WTC11 (cell line): ENCODE results near the gene LGR6. TPM values are rescaled to one million over a fixed set of nuclear protein-coding genes. Genes with fewer than 3 reads are reported as not detected.

Experiments
- ATAC-seq: fragments of 200-7000 bp; cut with Tn5 transposase; 2 replicates; pipeline ENCODE4 v1.10.0; 2021; ENCODE audit warnings: mild to moderate bottlenecking, moderate library complexity
- CTCF ChIA-PET: fragments of 300-600 bp; sonication (Branson Sonifier 250); formaldehyde crosslinking; loops from one replicate; lab custom pipeline; 2021; ENCODE audit warnings: antibody characterized with exemption; lab: Charles Lee
- POLR2A ChIA-PET: fragments of 350-600 bp; sonication (Branson Sonifier 250); formaldehyde crosslinking; loops from one replicate; lab custom pipeline; 2021; ENCODE audit warnings: antibody characterized with exemption; lab: Charles Lee
- DNase-seq: peaks from one replicate; pipeline ENCODE4 v3.0.0; 2021; ENCODE audit warnings: low spot score
- H3K27ac Mint-ChIP-seq: 2 replicates; pipeline ENCODE4 v1.8.0; 2021; ENCODE audit warnings: mixed read lengths
- H3K27me3 Mint-ChIP-seq: 2 replicates; pipeline ENCODE4 v1.8.0; 2021; ENCODE audit warnings: low read depth, mild to moderate bottlenecking, moderate library complexity, mixed read lengths
- H3K36me3 Mint-ChIP-seq: 2 replicates; pipeline ENCODE4 v1.8.0; 2021; ENCODE audit warnings: mixed read lengths
- H3K4me1 Mint-ChIP-seq: 2 replicates; pipeline ENCODE4 v1.8.0; 2022; ENCODE audit warnings: mixed read lengths
- H3K4me3 Mint-ChIP-seq: 2 replicates; pipeline ENCODE4 v1.8.0; 2021; ENCODE audit warnings: mild to moderate bottlenecking, moderate library complexity, mixed read lengths
- H3K9me3 Mint-ChIP-seq: 2 replicates; pipeline ENCODE4 v1.8.0; 2021; ENCODE audit warnings: mixed read lengths
- CREM ChIP-seq: sonication (generic); formaldehyde crosslinking; IDR thresholded peaks from 2 replicates; pipeline ENCODE4 v1.8.1; 2022; ENCODE audit warnings: mild to moderate bottlenecking, missing genetic modification reagents, moderate library complexity
- FOXK1 ChIP-seq: sonication (generic); formaldehyde crosslinking; IDR thresholded peaks from 2 replicates; pipeline ENCODE4 v1.8.0; 2022; ENCODE audit warnings: mild to moderate bottlenecking, moderate library complexity, missing genetic modification reagents
- NFE2L1 ChIP-seq: sonication (generic); formaldehyde crosslinking; IDR thresholded peaks from 2 replicates; pipeline ENCODE4 v1.8.1; 2023; ENCODE audit warnings: missing genetic modification reagents
- TEAD4 ChIP-seq: sonication (generic); formaldehyde crosslinking; IDR thresholded peaks from 2 replicates; pipeline ENCODE4 v1.8.0; 2022; ENCODE audit warnings: mild to moderate bottlenecking, missing genetic modification reagents
- ZNF396 ChIP-seq: fragments of 250-450 bp; sonication (Bioruptor Pico); IDR thresholded peaks from 2 replicates; pipeline ENCODE4 v1.8.0; 2021; ENCODE audit warnings: mild to moderate bottlenecking, moderate library complexity, borderline replicate concordance
- total RNA-seq: library from RNA; stranded (reverse); gene quantifications from 3 replicates; pipeline ENCODE4 v1.2.3, GENCODE V29; 2021
- TF ChIP-seq, protein P1 (sequence below): fragments of 200-600 bp; IDR thresholded peaks from 2 replicates; pipeline ENCODE4 v1.8.0; 2022; ENCODE audit warnings: antibody characterized with exemption
- TF ChIP-seq, protein P2 (sequence below): sonication (generic); formaldehyde crosslinking; conservative IDR thresholded peaks from 2 replicates; pipeline ENCODE4 v1.8.1; 2023; ENCODE audit warnings: mild to moderate bottlenecking, low read depth, missing genetic modification reagents, moderate library complexity
- TF ChIP-seq, protein P3 (sequence below): sonication (generic); formaldehyde crosslinking; IDR thresholded peaks from 2 replicates; pipeline ENCODE4 v1.8.0; 2022; ENCODE audit warnings: missing genetic modification reagents
- TF ChIP-seq, protein P4 (sequence below): sonication (generic); formaldehyde crosslinking; IDR thresholded peaks from 2 replicates; pipeline ENCODE4 v1.8.0; 2022; ENCODE audit warnings: mild to moderate bottlenecking, missing genetic modification reagents
- TF ChIP-seq, protein P5 (sequence below): sonication (generic); formaldehyde crosslinking; IDR thresholded peaks from 2 replicates; pipeline ENCODE4 v1.8.1; 2022; ENCODE audit warnings: low read depth, missing genetic modification reagents, borderline replicate concordance
- TF ChIP-seq, protein P6 (sequence below): sonication (generic); formaldehyde crosslinking; IDR thresholded peaks from 2 replicates; pipeline ENCODE4 v1.8.1; 2022; ENCODE audit warnings: low read depth, mild to moderate bottlenecking, moderate library complexity, missing genetic modification reagents, borderline replicate concordance
- TF ChIP-seq, protein P7 (sequence below): sonication (generic); formaldehyde crosslinking; IDR thresholded peaks from 2 replicates; pipeline ENCODE4 v1.8.0; 2022; ENCODE audit warnings: mild to moderate bottlenecking, missing genetic modification reagents

The LGR6 gene
- total RNA-seq, 1 experiment from 2014 or later, result 1.1 TPM

DNA sequence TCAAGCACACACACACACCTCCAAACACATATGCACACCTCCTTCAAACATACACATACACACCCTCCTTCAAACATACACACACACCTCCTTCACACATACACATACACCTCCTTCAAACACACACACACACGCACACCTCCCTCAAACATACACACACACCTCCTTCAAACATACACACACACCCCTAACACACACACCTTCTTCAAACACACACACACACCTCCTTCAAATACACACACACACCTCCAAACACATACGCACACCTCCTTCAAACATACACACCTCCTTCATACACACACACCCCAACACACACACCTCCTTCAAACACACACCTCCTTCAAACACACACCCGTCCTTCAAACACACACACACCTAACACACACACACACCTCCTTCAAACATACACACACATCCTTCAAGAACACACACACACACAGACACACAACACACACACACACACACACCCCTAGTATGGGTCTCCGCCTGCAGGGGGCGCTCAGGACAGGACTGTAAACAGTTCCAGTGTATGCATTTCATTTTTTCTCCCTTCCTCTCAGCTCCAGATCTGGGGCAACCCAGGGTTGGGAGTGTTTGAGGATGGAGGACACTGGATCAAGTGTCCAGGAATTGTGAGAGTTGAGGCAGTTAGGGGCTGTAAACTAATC lies 12.1 kb downstream of the LGR6 start:
- ATAC-seq (peak; percentile 22; the same call in 1 of the 2 replicates), DNase-seq (peak; percentile 71)
- TF ChIP-seq, protein P1, sequence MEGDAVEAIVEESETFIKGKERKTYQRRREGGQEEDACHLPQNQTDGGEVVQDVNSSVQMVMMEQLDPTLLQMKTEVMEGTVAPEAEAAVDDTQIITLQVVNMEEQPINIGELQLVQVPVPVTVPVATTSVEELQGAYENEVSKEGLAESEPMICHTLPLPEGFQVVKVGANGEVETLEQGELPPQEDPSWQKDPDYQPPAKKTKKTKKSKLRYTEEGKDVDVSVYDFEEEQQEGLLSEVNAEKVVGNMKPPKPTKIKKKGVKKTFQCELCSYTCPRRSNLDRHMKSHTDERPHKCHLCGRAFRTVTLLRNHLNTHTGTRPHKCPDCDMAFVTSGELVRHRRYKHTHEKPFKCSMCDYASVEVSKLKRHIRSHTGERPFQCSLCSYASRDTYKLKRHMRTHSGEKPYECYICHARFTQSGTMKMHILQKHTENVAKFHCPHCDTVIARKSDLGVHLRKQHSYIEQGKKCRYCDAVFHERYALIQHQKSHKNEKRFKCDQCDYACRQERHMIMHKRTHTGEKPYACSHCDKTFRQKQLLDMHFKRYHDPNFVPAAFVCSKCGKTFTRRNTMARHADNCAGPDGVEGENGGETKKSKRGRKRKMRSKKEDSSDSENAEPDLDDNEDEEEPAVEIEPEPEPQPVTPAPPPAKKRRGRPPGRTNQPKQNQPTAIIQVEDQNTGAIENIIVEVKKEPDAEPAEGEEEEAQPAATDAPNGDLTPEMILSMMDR, result peak; percentile 33; the same call in 1 of the 2 replicates
- TF ChIP-seq ZNF396 (no peak), NFE2L1 (CRISPR knock-in tag) (no peak)
- TF ChIP-seq, all 79 proteins: peak for 1
- CTCF ChIA-PET, result interaction anchor here (0.6 to 1.2 kb wide), 10 partner anchors 9 to 294 kb away, joined by 3 to 11 read pairs (median 4); partner anchors contain the start of genes LGR6 and UBE2T
- POLR2A ChIA-PET, result no interaction called here
- H3K9me3 Mint-ChIP-seq, result no peaks in the 10 kb centered on the region
- H3K4me3 Mint-ChIP-seq, result no peak overlapping the region
- no peaks in the 10 kb centered on the region for H3K36me3 Mint-ChIP-seq
- 0 out of 2 replicates have a peak, but pooled peaks cover 3% of the 10 kb centered on the region for H3K4me1 Mint-ChIP-seq
- H3K27ac Mint-ChIP-seq, result no peak overlapping the region
- H3K27me3 Mint-ChIP-seq, result no peaks in the 10 kb centered on the region; the same call in 1 of the 2 replicates

DNA sequence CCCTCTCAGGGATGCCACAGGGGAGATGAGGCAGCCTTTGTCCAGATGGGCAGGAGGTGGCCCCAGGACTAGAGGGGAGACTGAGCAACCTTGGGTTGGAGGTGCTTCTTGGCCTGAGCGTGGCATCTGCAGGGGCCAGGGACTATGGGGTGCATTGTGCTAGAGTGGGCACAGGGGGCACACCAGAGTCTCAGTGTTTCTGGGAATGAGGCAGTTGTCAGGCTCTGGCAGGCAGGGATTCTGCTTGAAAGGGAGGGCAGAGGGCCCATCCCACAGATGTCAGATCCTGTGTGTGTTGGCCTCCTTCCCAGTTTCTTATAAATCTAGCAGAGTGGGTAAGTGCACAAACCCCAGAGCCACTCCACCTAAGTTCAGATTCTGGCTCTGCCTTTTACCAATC lies 13.7 kb downstream of the LGR6 start:
- POLR2A ChIA-PET, result interaction anchor here (0.6 kb wide), 1 partner anchor 14 kb away, joined by 3 read pairs; the partner anchor contains the start of gene LGR6
- Mint-ChIP-seq H3K36me3 (no peaks in the 10 kb centered on the region), H3K9me3 (no peaks in the 10 kb centered on the region)
- TF ChIP-seq TEAD4 (CRISPR knock-in tag), result no peak
- TF ChIP-seq, protein P2, sequence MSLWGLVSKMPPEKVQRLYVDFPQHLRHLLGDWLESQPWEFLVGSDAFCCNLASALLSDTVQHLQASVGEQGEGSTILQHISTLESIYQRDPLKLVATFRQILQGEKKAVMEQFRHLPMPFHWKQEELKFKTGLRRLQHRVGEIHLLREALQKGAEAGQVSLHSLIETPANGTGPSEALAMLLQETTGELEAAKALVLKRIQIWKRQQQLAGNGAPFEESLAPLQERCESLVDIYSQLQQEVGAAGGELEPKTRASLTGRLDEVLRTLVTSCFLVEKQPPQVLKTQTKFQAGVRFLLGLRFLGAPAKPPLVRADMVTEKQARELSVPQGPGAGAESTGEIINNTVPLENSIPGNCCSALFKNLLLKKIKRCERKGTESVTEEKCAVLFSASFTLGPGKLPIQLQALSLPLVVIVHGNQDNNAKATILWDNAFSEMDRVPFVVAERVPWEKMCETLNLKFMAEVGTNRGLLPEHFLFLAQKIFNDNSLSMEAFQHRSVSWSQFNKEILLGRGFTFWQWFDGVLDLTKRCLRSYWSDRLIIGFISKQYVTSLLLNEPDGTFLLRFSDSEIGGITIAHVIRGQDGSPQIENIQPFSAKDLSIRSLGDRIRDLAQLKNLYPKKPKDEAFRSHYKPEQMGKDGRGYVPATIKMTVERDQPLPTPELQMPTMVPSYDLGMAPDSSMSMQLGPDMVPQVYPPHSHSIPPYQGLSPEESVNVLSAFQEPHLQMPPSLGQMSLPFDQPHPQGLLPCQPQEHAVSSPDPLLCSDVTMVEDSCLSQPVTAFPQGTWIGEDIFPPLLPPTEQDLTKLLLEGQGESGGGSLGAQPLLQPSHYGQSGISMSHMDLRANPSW (CRISPR knock-in tag), result no peak
- TF ChIP-seq, protein P3, sequence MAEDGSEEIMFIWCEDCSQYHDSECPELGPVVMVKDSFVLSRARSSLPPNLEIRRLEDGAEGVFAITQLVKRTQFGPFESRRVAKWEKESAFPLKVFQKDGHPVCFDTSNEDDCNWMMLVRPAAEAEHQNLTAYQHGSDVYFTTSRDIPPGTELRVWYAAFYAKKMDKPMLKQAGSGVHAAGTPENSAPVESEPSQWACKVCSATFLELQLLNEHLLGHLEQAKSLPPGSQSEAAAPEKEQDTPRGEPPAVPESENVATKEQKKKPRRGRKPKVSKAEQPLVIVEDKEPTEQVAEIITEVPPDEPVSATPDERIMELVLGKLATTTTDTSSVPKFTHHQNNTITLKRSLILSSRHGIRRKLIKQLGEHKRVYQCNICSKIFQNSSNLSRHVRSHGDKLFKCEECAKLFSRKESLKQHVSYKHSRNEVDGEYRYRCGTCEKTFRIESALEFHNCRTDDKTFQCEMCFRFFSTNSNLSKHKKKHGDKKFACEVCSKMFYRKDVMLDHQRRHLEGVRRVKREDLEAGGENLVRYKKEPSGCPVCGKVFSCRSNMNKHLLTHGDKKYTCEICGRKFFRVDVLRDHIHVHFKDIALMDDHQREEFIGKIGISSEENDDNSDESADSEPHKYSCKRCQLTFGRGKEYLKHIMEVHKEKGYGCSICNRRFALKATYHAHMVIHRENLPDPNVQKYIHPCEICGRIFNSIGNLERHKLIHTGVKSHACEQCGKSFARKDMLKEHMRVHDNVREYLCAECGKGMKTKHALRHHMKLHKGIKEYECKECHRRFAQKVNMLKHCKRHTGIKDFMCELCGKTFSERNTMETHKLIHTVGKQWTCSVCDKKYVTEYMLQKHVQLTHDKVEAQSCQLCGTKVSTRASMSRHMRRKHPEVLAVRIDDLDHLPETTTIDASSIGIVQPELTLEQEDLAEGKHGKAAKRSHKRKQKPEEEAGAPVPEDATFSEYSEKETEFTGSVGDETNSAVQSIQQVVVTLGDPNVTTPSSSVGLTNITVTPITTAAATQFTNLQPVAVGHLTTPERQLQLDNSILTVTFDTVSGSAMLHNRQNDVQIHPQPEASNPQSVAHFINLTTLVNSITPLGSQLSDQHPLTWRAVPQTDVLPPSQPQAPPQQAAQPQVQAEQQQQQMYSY (CRISPR knock-in tag), result no peak
- TF ChIP-seq, protein P4, sequence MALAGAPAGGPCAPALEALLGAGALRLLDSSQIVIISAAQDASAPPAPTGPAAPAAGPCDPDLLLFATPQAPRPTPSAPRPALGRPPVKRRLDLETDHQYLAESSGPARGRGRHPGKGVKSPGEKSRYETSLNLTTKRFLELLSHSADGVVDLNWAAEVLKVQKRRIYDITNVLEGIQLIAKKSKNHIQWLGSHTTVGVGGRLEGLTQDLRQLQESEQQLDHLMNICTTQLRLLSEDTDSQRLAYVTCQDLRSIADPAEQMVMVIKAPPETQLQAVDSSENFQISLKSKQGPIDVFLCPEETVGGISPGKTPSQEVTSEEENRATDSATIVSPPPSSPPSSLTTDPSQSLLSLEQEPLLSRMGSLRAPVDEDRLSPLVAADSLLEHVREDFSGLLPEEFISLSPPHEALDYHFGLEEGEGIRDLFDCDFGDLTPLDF (CRISPR knock-in tag), result no peak
- no peak for TF ChIP-seq CREM (CRISPR knock-in tag)
- TF ChIP-seq, protein P5, sequence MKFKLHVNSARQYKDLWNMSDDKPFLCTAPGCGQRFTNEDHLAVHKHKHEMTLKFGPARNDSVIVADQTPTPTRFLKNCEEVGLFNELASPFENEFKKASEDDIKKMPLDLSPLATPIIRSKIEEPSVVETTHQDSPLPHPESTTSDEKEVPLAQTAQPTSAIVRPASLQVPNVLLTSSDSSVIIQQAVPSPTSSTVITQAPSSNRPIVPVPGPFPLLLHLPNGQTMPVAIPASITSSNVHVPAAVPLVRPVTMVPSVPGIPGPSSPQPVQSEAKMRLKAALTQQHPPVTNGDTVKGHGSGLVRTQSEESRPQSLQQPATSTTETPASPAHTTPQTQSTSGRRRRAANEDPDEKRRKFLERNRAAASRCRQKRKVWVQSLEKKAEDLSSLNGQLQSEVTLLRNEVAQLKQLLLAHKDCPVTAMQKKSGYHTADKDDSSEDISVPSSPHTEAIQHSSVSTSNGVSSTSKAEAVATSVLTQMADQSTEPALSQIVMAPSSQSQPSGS (CRISPR knock-in tag), result no peak
- TF ChIP-seq FOXK1, result no peak
- TF ChIP-seq, protein P6, sequence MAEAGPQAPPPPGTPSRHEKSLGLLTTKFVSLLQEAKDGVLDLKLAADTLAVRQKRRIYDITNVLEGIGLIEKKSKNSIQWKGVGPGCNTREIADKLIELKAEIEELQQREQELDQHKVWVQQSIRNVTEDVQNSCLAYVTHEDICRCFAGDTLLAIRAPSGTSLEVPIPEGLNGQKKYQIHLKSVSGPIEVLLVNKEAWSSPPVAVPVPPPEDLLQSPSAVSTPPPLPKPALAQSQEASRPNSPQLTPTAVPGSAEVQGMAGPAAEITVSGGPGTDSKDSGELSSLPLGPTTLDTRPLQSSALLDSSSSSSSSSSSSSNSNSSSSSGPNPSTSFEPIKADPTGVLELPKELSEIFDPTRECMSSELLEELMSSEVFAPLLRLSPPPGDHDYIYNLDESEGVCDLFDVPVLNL (CRISPR knock-in tag), result no peak
- TF ChIP-seq, protein P7, sequence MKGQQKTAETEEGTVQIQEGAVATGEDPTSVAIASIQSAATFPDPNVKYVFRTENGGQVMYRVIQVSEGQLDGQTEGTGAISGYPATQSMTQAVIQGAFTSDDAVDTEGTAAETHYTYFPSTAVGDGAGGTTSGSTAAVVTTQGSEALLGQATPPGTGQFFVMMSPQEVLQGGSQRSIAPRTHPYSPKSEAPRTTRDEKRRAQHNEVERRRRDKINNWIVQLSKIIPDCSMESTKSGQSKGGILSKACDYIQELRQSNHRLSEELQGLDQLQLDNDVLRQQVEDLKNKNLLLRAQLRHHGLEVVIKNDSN, result no peak
- TF ChIP-seq, all 79 proteins: peak for 0
- CTCF ChIA-PET, result interaction anchor here (0.6 kb wide), 1 partner anchor 242 kb away, joined by 3 read pairs; no protein-coding TSS in a partner anchor
- Mint-ChIP-seq H3K27me3 (no peaks in the 10 kb centered on the region; the same call in 1 of the 2 replicates), H3K27ac (no peak overlapping the region), H3K4me3 (no peak overlapping the region), H3K4me1 (no peaks in the 10 kb centered on the region)
- ATAC-seq (peak; percentile 69), DNase-seq (peak; percentile 34)
